Loucy (cell line): ENCODE measurements around the gene CSNK1G2.

Experiments used
- CTCF ChIP-seq: fragments of 200-600 bp; sonication (generic); conservative IDR thresholded peaks from 2 replicates; pipeline ENCODE4 v1.5.1; 2014; ENCODE audit warnings: mild to moderate bottlenecking, antibody characterized with exemption, low read length
- EZH2phosphoT487 ChIP-seq: fragments of 200-600 bp; IDR thresholded peaks from 2 replicates; pipeline ENCODE4 v1.6.1; 2018; ENCODE audit warnings: antibody characterized with exemption, mild to moderate bottlenecking, moderate library complexity, borderline replicate concordance

- no peak for TF ChIP-seq CTCF
- TF ChIP-seq EZH2phosphoT487 = no peak
Measured at GRCh38 chr19:1917146-1917545, 23.8 kb upstream of the CSNK1G2 start.
